HG03565 (cell line): Measurements from ENCODE around the gene SCN4B.
"Not testable (repeated sequence)": the region's sequence is repeated elsewhere in the genome, so short reads cannot be mapped to it uniquely, and the experiment has no call there.

Experiments
- ATAC-seq: cut with Tn5 transposase; IDR thresholded peaks from one replicate; pipeline ENCODE4 v1.9.1; 2021; ENCODE audit warnings: mild to moderate bottlenecking, moderate library complexity; ENCODE audit not compliant: unreplicated experiment

Gene SCN4B

GRCh38 chr11:118152552-118153471 lies at the start of gene SCN4B:
Gene SCN4B (minus strand): TSS chr11:118152823. CDS start chr11:118152673, 150 bp downstream.
- ATAC-seq: no peak

DNA sequence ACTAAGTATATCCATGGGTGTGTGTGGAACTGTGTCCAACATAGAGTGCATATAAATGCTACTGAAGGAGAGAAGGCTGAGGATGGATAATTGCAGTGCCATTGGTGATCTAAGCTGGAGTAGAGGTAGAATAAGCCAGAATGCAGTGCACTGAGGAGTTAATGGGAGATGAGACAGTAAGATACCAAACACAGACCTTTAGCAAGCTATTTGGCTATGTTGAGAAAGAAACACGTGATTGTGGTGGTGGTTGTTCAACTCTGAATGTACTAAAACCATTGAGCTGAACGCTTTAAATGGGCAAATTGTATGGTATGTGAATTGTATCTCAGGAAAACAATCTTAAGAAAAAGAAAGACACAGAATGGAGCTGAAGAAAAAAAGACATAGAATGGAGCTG lies 49.3 kb upstream of the SCN4B start:
- no peak for ATAC-seq

DNA sequence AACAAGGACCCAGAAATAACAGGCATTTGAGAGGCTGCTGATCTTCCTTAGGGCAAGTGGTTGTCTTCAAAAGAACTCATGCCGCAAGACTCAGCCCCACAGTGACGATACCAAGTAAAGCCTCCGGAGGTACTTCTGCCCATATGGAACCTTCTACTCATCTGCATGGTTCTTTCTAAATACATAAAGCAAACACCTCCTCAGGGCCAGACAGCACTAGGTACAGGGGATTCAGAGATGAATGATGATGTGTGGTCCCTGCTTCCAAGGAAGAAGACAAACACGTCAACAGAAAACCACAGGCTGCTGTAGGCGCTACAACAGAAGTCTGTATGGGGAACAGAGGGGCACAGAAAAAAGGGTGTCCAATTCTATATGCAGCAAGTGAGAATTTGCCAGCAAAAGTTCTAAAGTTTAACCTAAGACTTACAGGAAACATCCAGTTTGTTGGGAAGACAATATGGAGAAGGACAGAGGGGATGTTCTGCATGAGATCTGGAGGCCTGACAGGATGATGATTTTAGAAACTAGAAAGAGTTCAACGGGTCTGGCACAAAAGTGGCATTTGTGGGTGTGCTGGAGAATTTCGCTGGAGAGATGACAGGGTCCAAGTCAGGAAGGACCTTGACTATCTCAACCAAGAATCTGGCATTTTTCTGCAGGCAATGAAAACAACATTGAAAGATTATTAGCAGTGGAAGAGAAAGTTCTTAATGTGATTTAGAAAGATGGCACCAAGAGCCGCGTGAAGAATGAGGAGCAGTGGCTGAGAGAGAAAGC lies 48.5 kb upstream of the SCN4B start:
- ATAC-seq: no peak

DNA sequence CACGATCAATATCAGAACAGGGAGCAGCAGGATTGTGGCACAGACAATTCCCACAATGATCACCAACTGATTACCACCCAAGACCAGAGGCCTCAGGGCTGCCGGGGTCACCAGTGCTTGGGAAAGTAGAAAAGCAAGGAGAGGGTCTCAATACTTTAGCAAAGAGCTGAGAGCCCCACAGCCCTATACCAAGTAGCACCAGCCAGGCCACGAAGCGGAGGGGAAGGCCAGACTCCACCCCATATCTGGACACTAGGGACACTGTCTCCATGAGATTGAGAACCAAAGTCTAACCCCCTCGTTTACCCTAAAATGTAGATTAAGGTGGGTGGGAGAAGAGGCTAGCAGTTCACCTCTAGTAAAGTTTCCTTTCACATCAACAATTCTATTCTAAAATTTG lies 47.9 kb upstream of the SCN4B start:
- no peak for ATAC-seq

DNA sequence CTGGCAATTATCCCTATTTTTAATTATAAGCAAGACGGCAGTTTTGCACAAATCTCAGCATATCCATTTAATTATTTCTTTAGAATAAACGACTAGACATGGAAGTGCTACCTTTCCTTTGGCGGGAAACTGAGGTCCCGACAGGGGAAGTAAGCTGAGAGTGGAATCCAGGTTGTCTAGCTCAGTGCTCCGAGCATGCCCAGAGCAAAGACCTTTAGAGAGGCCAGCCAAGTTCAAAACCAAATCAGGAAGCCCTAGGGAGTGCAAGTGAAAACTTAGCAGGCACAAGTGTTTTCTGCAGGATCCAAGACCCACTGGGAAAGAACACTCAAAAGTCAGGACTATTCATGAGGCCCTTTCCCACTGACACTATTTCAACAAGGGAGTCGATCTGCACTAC lies 46.5 kb upstream of the SCN4B start:
- ATAC-seq: no peak

- ATAC-seq: no peak
Observed at GRCh38 chr11:118198370-118198769, 45.7 kb upstream of the SCN4B start.

GRCh38 chr11:118194835-118195627 lies 42.4 kb upstream of the SCN4B start:
- no peak for ATAC-seq

DNA sequence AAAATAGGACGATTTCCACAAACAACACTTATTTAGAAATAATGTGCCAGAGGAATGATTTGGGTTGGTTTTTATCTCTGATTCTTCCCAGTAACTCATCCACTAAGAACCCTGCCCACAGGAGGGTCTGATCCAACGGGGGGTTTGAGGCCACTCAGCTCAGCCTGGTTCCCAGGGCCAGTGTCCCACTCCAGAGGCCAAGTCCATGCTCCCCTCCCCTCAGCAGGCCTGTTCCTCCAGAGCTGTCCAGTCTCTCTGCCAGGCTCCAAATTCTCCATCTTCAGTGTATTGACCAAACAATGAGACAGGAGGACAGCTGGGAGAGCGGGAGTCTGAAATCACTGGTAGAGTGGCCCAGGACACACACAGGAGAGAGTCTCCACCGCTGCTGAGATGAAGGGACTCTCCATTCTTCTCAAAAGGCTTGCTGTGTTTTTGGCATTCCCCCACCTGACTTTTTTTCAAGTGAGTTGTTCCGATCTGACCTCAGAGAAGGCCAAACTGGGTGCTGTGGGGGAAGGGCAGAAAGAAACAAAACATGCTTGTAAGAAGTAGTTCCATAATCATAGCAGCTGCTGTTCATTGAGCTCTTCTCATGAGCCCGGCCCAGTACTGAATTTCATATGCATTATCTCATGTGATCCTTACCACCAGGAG lies 41.4 kb upstream of the SCN4B start:
- ATAC-seq: no peak

GRCh38 chr11:118192817-118193216 lies 40.2 kb upstream of the SCN4B start:
- ATAC-seq: not testable (repeated sequence)

DNA sequence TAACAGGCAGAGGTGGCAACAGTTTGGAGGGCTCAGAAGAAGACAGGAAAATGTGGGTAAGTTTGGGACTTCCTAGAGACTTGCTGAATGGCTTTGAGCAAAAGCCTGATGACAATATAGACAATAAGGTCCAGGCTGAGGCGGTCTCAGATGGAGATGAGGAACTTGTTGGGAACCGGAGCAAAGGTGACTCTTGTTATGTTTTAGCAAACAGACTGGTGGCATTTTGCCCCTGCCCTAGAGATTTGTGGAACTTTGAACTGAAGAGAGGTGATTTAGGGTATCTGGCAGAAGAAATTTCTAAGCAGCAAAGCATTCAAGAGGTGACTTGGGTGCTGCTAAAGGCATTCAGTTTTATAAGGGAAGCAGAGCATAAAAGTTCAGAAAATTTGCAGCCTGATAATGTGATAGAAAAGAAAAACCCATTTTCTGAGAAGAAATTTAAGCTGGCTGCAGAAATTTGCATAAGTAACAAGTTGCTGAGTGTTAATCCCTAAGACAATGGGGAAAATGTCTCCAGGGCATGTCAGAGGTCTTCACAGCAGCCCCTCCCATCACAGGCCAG lies 38.4 kb upstream of the SCN4B start:
- ATAC-seq: not testable (repeated sequence)

GRCh38 chr11:118186346-118187107 lies 33.9 kb upstream of the SCN4B start:
- ATAC-seq: no peak

DNA sequence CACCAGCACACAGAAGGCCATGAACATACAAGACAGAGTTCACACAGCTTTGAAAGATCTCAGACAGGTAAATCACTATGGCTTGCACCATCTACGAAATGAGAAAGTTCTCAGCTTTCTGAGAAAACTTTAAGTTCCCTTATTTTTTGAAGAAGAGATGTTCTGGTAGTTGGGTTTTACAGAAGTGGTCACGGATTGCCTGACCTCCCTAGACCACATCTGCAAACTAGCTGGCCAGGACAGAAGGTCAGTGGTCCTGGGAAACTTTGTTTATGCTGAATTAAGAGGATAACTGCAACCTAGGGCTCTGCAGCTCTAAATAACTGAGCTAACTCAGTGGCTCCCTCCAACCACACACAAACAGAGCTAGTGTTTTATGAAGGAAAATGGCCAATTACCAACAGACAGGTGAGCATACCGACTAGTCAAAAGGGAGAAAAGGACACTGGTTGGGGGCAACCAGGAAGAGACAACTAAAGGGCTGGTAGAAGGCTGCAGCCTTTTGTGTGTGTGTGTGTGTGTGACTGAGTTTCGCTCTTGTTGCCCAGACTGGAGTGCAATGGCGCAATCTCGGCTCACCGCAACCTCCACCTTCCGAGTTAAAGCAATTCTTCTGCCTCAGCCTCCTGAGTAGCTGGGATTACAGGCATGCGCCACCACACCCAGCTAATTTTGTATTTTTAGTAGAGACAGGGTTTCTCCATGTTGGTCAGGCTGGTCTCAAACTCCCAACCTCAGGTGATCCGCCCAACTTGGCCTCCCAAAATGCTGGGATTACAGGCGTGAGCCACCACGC lies 32.4 kb upstream of the SCN4B start:
- no peak for ATAC-seq

DNA sequence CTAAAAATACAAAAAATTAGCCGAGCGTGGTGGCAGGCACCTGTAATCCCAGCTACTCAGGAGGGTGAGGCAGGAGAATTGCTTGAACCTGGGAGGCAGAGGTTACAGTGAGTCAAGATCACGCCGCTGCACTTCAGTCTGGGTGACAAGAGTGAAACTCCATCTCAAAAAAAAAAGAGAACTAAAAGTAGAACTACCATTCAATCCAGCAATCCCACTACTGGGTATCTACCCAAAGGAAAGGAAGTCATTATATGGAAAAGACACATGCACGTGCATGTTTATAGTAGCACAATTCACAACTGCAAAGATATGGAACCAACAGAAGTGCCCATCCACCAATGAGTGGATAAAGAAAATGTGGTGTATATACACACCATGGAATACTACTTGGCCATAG lies 31.1 kb upstream of the SCN4B start:
- ATAC-seq: not testable (repeated sequence)

- no peak for ATAC-seq
Observed at GRCh38 chr11:118180300-118180703, 27.7 kb upstream of the SCN4B start.

DNA sequence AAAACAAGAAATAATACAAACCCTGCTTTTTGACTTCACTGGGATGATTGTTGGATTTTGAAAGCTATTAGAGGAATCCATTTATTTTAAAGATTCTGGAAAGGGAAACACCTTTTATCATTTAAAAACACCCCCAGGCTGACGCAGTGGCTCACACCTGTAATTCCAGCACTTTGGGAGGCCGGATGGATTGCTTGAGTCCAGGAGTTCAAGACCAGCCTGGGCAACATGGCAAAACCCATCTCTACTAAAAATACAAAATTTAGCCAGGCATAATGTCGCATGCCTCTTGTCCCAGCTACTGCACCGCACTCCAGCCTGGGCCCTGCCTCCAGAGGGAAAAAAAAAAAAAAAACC lies 24.1 kb upstream of the SCN4B start:
- no peak for ATAC-seq

- no peak for ATAC-seq
Observed at GRCh38 chr11:118175993-118176777, 23.6 kb upstream of the SCN4B start, which contains the start of gene SCN2B. Gene SCN2B (minus strand): TSS chr11:118176639. CDS start chr11:118176431, 208 bp downstream.

DNA sequence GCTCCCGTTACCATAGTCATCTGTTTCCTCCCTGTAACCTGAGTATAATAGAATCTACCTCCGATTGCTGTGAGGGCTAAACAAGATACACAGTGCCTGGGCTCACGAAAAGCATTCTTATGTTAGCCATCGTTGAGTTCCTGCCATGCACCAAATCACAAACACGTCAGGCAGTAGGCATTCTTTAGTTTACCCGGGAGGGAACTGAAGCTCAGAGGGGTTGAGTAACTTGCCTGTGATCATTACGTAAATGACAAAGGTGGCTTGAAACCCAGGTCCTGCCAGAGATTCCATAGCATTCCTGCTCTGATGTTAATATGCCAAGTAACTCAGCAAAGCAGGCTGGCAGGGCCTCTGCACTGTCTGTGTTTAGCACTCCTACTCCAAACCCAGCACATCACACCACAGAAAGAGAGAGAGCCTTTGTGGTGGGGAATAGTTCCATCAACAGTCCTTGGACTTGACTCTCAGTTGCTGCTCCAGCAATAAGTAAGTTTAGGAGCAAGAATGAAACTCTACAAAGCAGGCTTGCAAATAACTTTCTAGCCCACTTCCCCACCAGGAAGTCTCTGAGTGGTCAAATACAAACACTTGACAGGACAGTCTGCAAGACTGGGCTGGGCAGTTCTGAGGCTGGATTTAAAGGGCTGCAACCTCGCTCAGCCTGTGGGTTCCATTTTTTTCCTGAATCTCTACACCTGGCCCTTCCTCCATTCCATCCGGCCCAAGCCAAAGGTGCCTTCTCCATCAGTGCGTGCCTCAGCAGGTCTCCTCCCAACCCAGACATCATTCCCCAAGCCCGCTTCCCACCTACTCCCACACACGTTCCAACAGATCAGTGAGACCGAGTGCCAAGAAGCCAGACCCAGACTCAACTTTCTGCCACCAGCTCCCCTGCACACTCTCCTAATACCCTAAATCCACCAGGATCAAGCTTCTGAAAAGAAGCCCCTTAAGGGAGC lies 22.7 kb upstream of the SCN4B start:
- no peak for ATAC-seq
